ENCODE measurements around the gene DENND2A.
A peak's percentile ranks its signal among the peaks of the same experiment; 100 is the strongest.
"Not testable (repeated sequence)": the region's sequence is repeated elsewhere in the genome, so short reads cannot be mapped to it uniquely, and the experiment has no call there.

DENND2A gene

DNA sequence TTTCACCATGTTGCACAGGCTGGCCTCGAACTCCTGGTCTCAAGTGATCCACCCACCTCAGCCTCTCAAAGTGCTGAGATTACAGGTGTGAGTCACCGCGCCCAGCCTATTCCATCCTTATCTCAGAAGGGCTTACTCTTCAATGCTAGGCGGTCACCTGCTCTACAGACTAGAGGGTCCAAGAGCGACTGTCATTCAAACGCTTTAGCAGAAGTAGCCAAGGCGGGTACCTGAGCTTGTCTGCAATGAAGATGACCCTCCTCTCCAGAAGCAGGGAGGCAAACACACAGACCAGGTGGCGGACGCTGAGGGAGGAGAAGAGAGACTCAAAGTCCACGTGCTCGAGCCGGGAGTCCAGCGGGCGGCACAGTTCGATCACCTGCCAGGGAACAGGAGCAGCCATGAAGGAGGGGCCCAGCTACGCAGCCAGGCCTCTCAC lies 96.2 kb downstream of the DENND2A start:
- peaks cover 3% of the 10 kb centered on the region for H3K4me1 Mint-ChIP-seq (ENCODE audit: low read depth)
- H3K9me3 Mint-ChIP-seq (ENCODE audit: low read depth) = no peaks in the 10 kb centered on the region
- no peak overlapping the region for H3K27ac Mint-ChIP-seq
- H3K27me3 Mint-ChIP-seq = no peaks in the 10 kb centered on the region
- H3K4me3 Mint-ChIP-seq = no peak overlapping the region
- H3K36me3 Mint-ChIP-seq = no peaks in the 10 kb centered on the region

DNA sequence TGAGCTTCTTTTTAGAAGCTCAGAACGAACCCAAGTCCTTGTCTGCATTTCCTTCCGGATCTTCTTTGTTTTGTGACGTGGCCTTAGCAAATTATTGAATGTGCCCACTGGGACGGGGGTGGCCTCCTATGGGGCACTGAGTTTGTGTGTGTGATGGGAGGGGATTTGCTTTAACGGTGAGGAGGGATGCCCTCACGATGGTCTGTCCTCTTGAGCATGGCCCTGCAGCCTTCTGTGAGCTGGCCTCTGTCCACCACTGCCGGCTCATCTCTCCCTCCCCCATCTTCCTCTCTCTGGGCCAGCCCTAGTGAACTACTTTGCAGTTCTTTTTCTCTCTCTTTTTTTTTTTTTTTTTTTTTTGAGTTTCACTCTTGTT lies 98.4 kb downstream of the DENND2A start:
- Mint-ChIP-seq H3K27ac (no peak overlapping the region), H3K4me1 (ENCODE audit: low read depth) (peaks cover 3% of the 10 kb centered on the region), H3K4me3 (no peak overlapping the region), H3K9me3 (ENCODE audit: low read depth) (no peaks in the 10 kb centered on the region), H3K27me3 (no peaks in the 10 kb centered on the region), H3K36me3 (no peaks in the 10 kb centered on the region)

DNA sequence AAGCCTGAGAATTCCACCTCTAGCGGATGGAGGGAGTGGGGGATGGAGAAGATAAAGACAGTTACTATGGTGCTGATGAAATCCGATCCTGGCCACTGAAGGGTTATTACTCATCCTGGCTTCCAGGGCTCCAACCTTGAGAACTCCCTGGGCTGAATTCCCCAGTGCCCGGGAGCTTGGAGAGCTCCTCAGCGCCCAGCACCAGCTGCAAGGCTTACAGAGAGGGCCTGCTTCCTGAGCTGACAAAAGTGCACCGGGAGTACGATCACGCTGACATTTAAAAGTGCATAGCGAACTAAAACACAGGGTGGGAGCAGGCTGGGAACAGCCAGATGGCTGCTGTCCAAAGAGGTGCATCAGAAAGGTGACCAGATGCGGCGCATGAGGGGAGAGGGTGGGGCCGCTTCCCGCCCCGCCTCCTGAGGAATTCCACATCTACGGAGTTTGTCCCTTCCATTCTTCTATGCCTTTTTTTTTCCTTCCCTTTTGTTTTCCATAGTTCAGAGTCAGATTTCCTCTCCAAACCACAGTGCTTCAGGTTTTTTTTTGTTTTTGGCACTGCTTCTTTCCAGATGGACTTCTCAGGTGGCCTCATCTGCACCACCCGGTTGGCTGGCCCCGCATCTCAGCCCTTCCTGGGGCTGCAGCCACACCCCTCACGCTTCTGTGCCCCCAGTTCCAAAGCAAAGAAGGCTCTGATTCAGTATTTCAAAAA lies 98.9 kb downstream of the DENND2A start:
- H3K4me1 Mint-ChIP-seq (ENCODE audit: low read depth) = peaks cover 3% of the 10 kb centered on the region
- no peak overlapping the region for H3K4me3 Mint-ChIP-seq
- H3K9me3 Mint-ChIP-seq (ENCODE audit: low read depth) = no peaks in the 10 kb centered on the region
- no peak overlapping the region for H3K27ac Mint-ChIP-seq
- no peaks in the 10 kb centered on the region for H3K27me3 Mint-ChIP-seq
- no peaks in the 10 kb centered on the region for H3K36me3 Mint-ChIP-seq

DNA sequence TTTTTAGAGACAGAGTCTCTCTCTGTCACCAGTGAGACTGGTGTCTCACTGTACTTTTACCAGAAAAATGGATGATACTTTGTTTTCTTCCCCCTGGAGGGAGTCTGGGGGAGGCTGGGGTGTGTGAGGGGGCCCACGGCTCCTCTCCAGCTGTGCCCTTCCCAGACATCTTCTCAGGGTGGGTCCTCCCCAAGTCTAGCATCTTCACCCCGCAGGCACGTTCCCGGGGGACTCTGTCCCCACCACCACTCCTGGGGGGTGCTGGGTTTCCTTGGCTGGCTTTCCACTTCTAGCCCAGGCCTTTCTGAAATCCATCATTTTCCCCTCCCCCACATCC lies 99.5 kb downstream of the DENND2A start:
- H3K4me3 Mint-ChIP-seq = no peak overlapping the region
- H3K36me3 Mint-ChIP-seq = no peaks in the 10 kb centered on the region
- H3K27ac Mint-ChIP-seq = no peak overlapping the region

DNA sequence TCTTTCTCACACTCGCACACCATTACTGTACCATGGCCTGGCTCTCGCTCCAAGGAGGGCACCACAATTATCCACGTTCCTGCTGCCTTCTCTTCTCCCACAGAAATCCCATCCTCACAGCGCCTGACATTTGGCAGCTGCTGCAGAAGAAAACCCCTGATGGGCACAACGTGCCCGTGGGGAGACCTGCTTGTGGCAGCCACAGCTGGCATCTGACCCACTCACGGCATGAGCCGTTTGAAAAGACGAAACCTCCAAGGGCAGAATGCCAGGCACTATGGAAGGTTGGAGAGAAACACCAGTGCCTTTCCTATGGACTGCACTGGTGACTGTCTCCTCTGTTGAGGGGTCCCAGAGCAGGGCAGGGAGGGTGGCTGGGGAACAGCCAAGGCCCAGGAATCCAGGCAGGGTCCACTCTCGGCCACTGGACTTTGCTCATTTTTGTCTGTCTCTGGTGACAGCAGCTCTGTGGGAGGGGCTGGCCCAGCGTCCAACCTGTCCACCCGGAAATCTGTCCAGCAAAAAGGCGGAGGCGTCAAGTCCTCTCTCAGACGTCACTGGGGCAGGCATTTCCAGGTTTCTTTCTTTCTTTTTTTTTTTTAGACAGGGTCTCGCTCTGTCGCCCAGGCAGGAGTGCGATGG lies 100.4 kb downstream of the DENND2A start:
- Mint-ChIP-seq H3K36me3 (no peaks in the 10 kb centered on the region), H3K9me3 (ENCODE audit: low read depth) (no peaks in the 10 kb centered on the region), H3K4me1 (ENCODE audit: low read depth) (peaks cover 3% of the 10 kb centered on the region), H3K27me3 (no peaks in the 10 kb centered on the region), H3K27ac (no peak overlapping the region), H3K4me3 (no peak overlapping the region)

More for the DNA sequence above, 99.5 kb downstream of the DENND2A start:
- H3K4me1 Mint-ChIP-seq (ENCODE audit: low read depth) = peaks cover 3% of the 10 kb centered on the region
- H3K27me3 Mint-ChIP-seq = no peaks in the 10 kb centered on the region
- no peaks in the 10 kb centered on the region for H3K9me3 Mint-ChIP-seq (ENCODE audit: low read depth)

DNA sequence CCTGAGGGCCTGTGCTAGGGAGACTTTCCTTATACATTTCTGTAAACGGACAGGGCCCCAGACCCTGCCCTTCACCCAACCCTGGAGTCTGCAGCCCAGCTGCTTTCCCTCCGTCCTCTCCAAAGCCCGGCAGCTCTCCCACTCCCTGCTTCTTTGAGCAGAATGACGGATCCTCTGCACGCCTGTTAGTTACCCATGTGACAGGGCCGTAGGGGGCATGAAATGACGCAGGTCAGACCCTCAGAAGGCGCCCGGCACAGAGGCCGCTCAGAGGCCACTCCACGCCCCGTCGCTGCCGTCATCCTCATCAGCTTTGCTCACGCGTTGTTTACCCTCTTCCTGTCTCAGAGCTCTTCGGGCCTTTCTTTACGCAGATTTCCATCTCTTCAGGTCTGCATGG lies 101.2 kb downstream of the DENND2A start:
- Mint-ChIP-seq H3K36me3 (no peaks in the 10 kb centered on the region), H3K27ac (no peak overlapping the region), H3K4me1 (ENCODE audit: low read depth) (peaks cover 3% of the 10 kb centered on the region), H3K27me3 (peaks cover 4% of the 10 kb centered on the region), H3K4me3 (no peak overlapping the region), H3K9me3 (ENCODE audit: low read depth) (no peaks in the 10 kb centered on the region)

DNA sequence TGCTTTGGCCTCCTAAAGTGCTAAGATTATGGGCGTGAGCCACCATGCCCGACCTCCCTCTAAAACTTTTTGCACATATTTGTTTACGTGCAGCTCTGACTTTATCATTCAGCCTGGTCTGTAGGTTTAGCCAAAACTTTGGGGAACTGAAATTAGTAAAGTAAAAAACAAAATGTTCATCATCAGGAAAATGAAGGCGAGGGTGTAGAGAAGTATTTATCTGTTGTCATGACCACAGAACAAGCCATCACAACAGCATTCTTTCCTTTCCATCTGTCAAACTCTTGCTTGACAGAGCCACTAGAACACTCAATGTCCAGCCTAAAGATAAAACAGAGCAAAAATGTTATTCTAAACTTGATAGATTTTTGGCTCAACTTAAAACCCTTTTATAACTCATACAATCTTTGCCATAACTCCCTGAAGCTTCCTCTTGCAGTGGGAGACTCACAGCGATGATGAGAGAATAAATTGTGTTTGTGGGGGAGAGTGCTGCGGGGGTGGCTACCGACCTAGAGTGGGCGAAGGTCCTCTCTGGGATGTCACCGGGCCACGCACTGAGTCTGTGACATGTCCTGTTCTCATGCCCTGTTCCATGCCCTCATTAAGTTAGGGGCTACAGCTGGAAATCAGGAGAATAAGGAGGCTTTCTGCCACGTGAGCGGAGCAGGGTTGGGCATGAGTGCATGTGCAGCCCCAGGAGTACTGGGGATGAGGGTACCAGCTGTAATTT lies 102.7 kb downstream of the DENND2A start:
- Mint-ChIP-seq H3K4me1 (ENCODE audit: low read depth) (peaks cover 3% of the 10 kb centered on the region), H3K27ac (no peak overlapping the region), H3K4me3 (no peak overlapping the region), H3K9me3 (ENCODE audit: low read depth) (no peaks in the 10 kb centered on the region), H3K27me3 (peaks cover 6% of the 10 kb centered on the region), H3K36me3 (no peaks in the 10 kb centered on the region)

DNA sequence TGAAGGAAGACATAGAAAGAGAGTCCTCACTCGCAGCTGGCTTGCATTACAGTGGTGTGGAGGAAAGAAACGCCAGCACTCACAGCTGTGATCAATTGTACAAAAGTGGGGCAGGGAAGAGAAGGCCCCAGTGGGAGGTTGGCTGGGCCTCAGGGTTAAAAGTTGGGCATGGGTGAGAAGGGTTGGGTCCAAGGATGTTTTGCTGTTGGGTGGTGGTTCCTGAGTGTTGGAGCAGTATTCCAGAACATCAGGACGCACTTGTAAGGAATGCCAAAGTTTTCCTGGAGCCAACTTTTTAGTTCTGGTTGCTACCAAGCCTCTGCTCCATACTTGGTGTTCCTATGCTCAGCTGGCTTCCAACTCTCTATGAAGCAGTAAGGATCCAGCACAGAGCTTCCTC lies 105.9 kb downstream of the DENND2A start:
- H3K4me3 Mint-ChIP-seq = no peak overlapping the region

DNA sequence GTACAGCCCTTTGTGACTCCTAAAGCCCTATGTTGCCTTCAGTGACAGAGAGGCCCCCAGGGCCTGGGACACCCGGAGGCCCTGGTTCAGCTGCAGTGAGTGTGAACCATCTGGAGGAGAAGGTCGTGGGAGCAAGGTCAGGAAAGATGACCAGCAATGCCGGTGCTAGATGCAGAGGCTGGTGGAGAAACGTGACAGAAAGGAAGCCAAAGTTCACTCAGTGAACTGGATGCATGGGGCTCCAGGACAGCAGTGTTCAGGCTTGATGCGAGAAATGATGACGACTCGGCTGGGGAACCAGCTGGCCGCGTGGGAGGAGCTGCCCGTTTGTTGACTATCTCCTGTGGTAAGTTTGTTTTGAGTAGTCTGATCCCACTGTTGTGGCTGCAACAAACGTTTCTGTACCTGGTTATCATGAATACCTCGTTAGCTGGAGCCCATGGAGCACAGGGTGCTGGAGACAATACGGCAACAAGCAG lies 107.2 kb downstream of the DENND2A start:
- Mint-ChIP-seq H3K27me3 (peaks cover 6% of the 10 kb centered on the region), H3K36me3 (no peaks in the 10 kb centered on the region), H3K4me1 (ENCODE audit: low read depth) (no peaks in the 10 kb centered on the region), H3K4me3 (no peak overlapping the region), H3K9me3 (ENCODE audit: low read depth) (no peaks in the 10 kb centered on the region), H3K27ac (no peak overlapping the region)

More for the DNA sequence above, 105.9 kb downstream of the DENND2A start:
- no peaks in the 10 kb centered on the region for H3K4me1 Mint-ChIP-seq (ENCODE audit: low read depth)
- H3K9me3 Mint-ChIP-seq (ENCODE audit: low read depth) = no peaks in the 10 kb centered on the region
- no peaks in the 10 kb centered on the region for H3K36me3 Mint-ChIP-seq
- H3K27me3 Mint-ChIP-seq = peaks cover 6% of the 10 kb centered on the region
- H3K27ac Mint-ChIP-seq = no peak overlapping the region

DNA sequence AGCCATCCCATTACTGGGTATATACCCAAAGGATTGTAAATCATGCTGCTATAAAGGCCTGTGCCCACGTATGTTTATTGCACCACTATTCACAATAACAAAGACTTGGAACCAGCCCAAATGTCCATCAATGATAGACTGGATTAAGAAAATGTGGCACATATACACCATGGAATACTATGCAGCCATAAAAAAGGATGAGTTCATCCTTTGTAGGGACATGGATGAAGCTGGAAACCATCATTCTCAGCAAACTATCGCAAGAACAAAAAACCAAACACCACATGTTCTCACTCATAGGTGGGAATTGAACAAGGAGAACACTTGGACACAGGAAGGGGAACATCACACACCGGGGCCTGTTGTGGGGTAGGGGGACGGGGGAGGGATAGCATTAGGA lies 111.2 kb downstream of the DENND2A start:
- not testable (repeated sequence) for H3K4me3 Mint-ChIP-seq; H3K9me3 Mint-ChIP-seq (ENCODE audit: low read depth); H3K27me3 Mint-ChIP-seq; H3K36me3 Mint-ChIP-seq; H3K27ac Mint-ChIP-seq
- H3K4me1 Mint-ChIP-seq (ENCODE audit: low read depth) = peaks cover 24% of the 10 kb centered on the region

DNA sequence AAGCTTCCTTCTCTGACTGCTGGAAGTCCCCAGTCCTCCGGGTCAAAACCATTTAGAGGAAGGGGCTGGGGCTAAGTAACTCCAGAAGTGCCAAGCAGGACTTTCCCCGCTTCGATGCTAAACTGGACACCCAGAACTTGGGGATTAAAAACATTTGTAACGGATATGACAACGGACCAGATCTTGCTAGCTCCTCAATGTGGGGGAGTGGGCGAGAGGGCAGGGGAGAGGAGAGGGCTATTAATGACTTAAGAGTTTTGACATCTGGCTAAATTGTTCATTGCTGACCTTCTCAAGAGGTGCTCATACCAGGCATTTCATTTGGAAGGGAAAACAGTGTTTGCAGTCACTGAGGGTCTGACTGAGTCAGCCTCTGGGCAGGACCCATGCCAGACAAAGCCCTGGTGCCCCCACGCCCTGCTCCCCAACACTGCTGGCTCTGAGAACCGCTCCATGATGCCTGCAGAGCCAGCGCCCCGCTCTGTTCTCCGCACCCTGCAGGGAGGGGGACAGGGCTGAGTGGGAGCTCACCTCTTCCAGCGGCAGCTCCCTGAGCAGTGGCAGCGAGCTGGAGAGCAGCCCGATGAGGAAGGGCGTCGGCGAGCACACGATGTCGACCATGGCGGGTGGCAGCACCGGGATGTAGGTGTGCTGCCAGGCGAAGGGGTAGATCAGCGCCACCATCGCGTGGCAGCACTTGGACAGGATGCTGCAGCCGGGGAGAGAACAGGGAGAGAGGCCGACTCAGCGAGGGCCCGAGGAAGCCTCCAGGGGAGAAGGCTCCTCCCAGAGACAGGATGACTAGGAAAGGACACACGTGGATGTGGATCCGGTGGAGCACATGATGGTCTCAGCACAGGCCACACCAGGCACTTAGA lies 113.6 kb downstream of the DENND2A start:
- Mint-ChIP-seq H3K9me3 (ENCODE audit: low read depth) (no peaks in the 10 kb centered on the region), H3K27me3 (no peaks in the 10 kb centered on the region), H3K4me3 (no peak overlapping the region), H3K36me3 (no peaks in the 10 kb centered on the region), H3K4me1 (ENCODE audit: low read depth) (peaks cover 30% of the 10 kb centered on the region), H3K27ac (no peak overlapping the region)

DNA sequence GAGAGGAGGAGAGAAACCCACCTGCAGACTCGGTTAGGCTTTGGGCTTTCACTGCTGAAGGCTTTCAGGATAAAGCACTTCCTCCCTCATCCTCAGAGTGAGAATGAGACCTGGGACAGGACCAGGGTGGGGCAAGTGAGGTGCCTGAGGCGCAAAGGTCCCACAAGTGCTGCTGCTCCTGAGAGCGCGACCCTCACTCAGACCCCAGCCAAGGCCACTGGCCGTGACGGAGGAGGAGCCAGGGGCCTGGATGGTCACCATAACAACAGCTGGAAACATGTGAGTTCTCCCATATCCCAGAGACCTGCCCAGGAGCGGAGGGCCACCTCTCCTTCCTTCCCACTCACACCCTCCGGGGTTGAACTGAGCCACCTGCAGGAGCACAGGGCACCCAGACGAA lies 114.4 kb downstream of the DENND2A start:
- Mint-ChIP-seq H3K9me3 (ENCODE audit: low read depth) (no peaks in the 10 kb centered on the region), H3K27ac (no peak overlapping the region), H3K4me1 (ENCODE audit: low read depth) (peaks cover 30% of the 10 kb centered on the region), H3K27me3 (no peaks in the 10 kb centered on the region), H3K36me3 (no peaks in the 10 kb centered on the region), H3K4me3 (peak overlapping the region; percentile 17)

DNA sequence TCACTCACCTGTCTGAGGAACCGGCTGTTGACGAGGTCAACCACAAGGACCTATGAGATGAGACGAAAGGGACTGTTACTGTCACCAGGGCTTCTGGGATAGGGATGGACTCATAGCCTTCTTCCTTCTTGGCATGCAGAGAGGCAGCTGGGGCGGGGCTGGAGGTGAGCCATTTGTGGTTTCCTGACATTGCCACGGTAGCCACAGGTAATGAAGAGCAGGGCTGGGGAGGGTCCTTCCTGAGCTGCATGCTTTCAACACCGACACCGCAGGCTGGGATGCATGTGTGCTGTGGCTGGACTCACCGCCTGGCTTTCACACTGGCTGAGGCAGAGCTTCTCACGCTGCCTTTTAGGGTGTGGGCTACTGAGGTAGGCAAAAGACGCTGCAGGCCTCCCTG lies 114.9 kb downstream of the DENND2A start:
- no peaks in the 10 kb centered on the region for H3K27me3 Mint-ChIP-seq
- no peaks in the 10 kb centered on the region for H3K36me3 Mint-ChIP-seq
- H3K4me3 Mint-ChIP-seq = peak overlapping the region; percentile 17
- H3K4me1 Mint-ChIP-seq (ENCODE audit: low read depth) = peaks cover 30% of the 10 kb centered on the region
- H3K9me3 Mint-ChIP-seq (ENCODE audit: low read depth) = no peaks in the 10 kb centered on the region
- no peak overlapping the region for H3K27ac Mint-ChIP-seq

DNA sequence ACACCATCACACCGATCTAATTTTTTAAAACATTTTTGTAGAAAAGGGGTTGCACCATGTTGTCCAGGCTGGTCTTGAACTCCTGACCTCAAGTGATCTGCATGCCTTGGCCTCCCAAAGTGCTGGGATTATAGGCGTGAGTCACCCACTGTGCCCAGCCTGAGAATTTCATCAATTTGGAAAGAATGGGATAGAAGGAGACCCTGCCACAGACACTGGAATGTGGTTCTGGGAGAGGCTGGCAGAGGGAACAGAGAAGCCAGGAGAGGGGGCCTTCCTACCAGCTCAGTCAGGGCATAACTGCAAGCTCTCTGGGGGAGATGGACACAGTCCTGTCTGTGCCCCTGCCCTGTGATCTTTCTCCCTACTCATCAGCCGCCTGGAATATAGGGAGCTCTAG lies 119.2 kb downstream of the DENND2A start:
- Mint-ChIP-seq H3K4me3 (no peak overlapping the region), H3K4me1 (ENCODE audit: low read depth) (peaks cover 22% of the 10 kb centered on the region), H3K9me3 (ENCODE audit: low read depth) (no peaks in the 10 kb centered on the region), H3K36me3 (no peaks in the 10 kb centered on the region), H3K27me3 (peaks cover 3% of the 10 kb centered on the region), H3K27ac (no peak overlapping the region)

DNA sequence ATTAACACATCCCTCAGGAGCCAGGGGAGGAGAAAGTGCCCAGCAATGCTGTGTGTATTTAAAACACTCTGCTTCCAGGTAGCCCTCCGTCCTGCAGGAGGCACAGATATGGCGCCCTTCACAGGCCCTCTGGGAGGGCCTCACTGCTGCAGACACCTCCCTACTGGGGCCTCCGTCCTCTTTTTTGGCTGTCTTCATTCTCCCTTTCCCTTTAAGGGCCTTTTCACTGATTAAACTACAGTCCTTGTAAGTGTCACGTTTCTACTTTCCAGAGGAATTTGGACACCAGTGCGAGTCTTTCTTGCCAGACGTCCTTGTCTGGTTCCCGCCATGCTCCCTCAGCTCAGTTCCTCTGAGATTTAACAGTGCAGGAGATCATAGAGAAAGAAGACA lies 121.6 kb downstream of the DENND2A start:
- H3K4me3 Mint-ChIP-seq = no peak overlapping the region
- H3K9me3 Mint-ChIP-seq (ENCODE audit: low read depth) = no peaks in the 10 kb centered on the region
- H3K27me3 Mint-ChIP-seq = peaks cover 4% of the 10 kb centered on the region
- no peak overlapping the region for H3K27ac Mint-ChIP-seq
- H3K4me1 Mint-ChIP-seq (ENCODE audit: low read depth) = peaks cover 5% of the 10 kb centered on the region
- no peaks in the 10 kb centered on the region for H3K36me3 Mint-ChIP-seq

Data from activated naive CD8-positive, alpha-beta T cell (primary cell).